NCI-H748 (cell line): Measurements from ENCODE around the gene C4B.
"Not testable (repeated sequence)": the region's sequence is repeated elsewhere in the genome, so short reads cannot be mapped to it uniquely, and the experiment has no call there.

ENCODE experiments used
- DNase-seq: peaks from one replicate; lab custom pipeline; 2025; ENCODE audit not compliant: unreplicated experiment; lab: John Stamatoyannopoulos, UW

The C4B gene

GRCh38 chr6:31980998-31981397 is 33.6 kb upstream of the C4B start:
- DNase-seq = not testable (repeated sequence)

- not testable (repeated sequence) for DNase-seq
Observed at GRCh38 chr6:31981744-31982143, 32.9 kb upstream of the C4B start, which contains the start of gene C4A. Gene C4A, plus strand, starts transcription at chr6:31982057. Its CDS starts 51 bp downstream, at chr6:31982108.

- DNase-seq = not testable (repeated sequence)
Observed at GRCh38 chr6:31989363-31989762, 25.2 kb upstream of the C4B start.

- DNase-seq = not testable (repeated sequence)
Observed at GRCh38 chr6:31994421-31994820, 20.2 kb upstream of the C4B start.

- DNase-seq = not testable (repeated sequence)
Observed at GRCh38 chr6:31996385-31996784, 18.2 kb upstream of the C4B start.

GRCh38 chr6:32002546-32003268 is 11.9 kb upstream of the C4B start:
- not testable (repeated sequence) for DNase-seq

GRCh38 chr6:32003301-32003700 is 11.3 kb upstream of the C4B start:
- not testable (repeated sequence) for DNase-seq

- not testable (repeated sequence) for DNase-seq
Observed at GRCh38 chr6:32004393-32004792, 10.2 kb upstream of the C4B start.

GRCh38 chr6:32004864-32005537 is 9.6 kb upstream of the C4B start:
- peak; percentile 44 for DNase-seq

GRCh38 chr6:32005538-32005880 is 9.1 kb upstream of the C4B start:
- not testable (repeated sequence) for DNase-seq

GRCh38 chr6:32005991-32006529 is 8.5 kb upstream of the C4B start:
- DNase-seq = not testable (repeated sequence)

- DNase-seq = not testable (repeated sequence)
Observed at GRCh38 chr6:32007086-32007485, 7.5 kb upstream of the C4B start.

- not testable (repeated sequence) for DNase-seq
Observed at GRCh38 chr6:32008037-32008436, 6.6 kb upstream of the C4B start.

- DNase-seq = not testable (repeated sequence)
Observed at GRCh38 chr6:32008616-32009015, 6.0 kb upstream of the C4B start.

GRCh38 chr6:32009537-32009936 is 5.1 kb upstream of the C4B start:
- not testable (repeated sequence) for DNase-seq

- not testable (repeated sequence) for DNase-seq
Observed at GRCh38 chr6:32010856-32011530, 3.6 kb upstream of the C4B start.

- not testable (repeated sequence) for DNase-seq
Observed at GRCh38 chr6:32012941-32013617, 1.5 kb upstream of the C4B start.

GRCh38 chr6:32013738-32014137 is 857 bp upstream of the C4B start:
- not testable (repeated sequence) for DNase-seq

- not testable (repeated sequence) for DNase-seq
Observed at GRCh38 chr6:32022100-32022499, 7.5 kb downstream of the C4B start.

GRCh38 chr6:32028631-32029030 is 14.0 kb downstream of the C4B start:
- DNase-seq = not testable (repeated sequence)

GRCh38 chr6:32029553-32029952 is 15.0 kb downstream of the C4B start:
- not testable (repeated sequence) for DNase-seq
